Mesodermal cell (in vitro differentiated cells): ENCODE results near the gene IL4.

Source experiments
- H3K27ac ChIP-seq: 2 replicates; pipeline ENCODE4 v1.7.0; 2013; ENCODE audit warnings: mild to moderate bottlenecking, low read depth, low read length, moderate library complexity; ENCODE audit not compliant: severe bottlenecking
- H3K36me3 ChIP-seq: 2 replicates; pipeline ENCODE4 v1.7.1; 2013; ENCODE audit warnings: mild to moderate bottlenecking, low read length, moderate library complexity; ENCODE audit not compliant: control insufficient read depth, insufficient read depth
- H3K4me1 ChIP-seq: one replicate; pipeline ENCODE4 v1.7.1; 2013; ENCODE audit warnings: mild to moderate bottlenecking, low read length; ENCODE audit not compliant: insufficient read depth, control insufficient read depth, poor library complexity, severe bottlenecking
- H3K4me3 ChIP-seq: 2 replicates; pipeline ENCODE4 v1.7.0; 2013; ENCODE audit warnings: low read length, control low read depth, mild to moderate bottlenecking; ENCODE audit not compliant: insufficient read depth, poor library complexity, severe bottlenecking; ENCODE audit errors: extremely low read depth
- H3K9me3 ChIP-seq: 2 replicates; pipeline ENCODE4 v1.7.1; 2013; ENCODE audit warnings: mild to moderate bottlenecking, low read length, moderate library complexity; ENCODE audit not compliant: control insufficient read depth
- WGBS, 2 experiments: methylation state at CpG; one replicate each; pipeline ENCODE4 v1.1.5; 2013; ENCODE audit warnings: missing lambda C conversion rate in 2 of 2; ENCODE audit not compliant: insufficient coverage in 2 of 2; 5-methylcytosine and 5-hydroxymethylcytosine counted together

IL4 gene

GRCh38 chr5:132658381-132659302 is 15.1 kb upstream of the IL4 start:
- H3K27ac ChIP-seq, result no peak overlapping the region
- 86 to 95% methylated on average over 8 to 9 of the region's 9 CpGs for WGBS, 2 experiments
- no peaks in the 10 kb centered on the region for H3K36me3 ChIP-seq
- no peak overlapping the region for H3K4me3 ChIP-seq
- H3K4me1 ChIP-seq, result peaks cover 9% of the 10 kb centered on the region
- no peaks in the 10 kb centered on the region for H3K9me3 ChIP-seq

GRCh38 chr5:132659598-132660493 is 13.9 kb upstream of the IL4 start:
- no peak overlapping the region for H3K27ac ChIP-seq
- no peaks in the 10 kb centered on the region for H3K36me3 ChIP-seq
- WGBS, 2 experiments, result 91% methylated on average over 20 to 21 of the region's 23 CpGs
- H3K4me1 ChIP-seq, result peaks cover 15% of the 10 kb centered on the region
- no peaks in the 10 kb centered on the region for H3K9me3 ChIP-seq
- no peak overlapping the region for H3K4me3 ChIP-seq

GRCh38 chr5:132661231-132662003 is 12.4 kb upstream of the IL4 start:
- no peak overlapping the region for H3K4me3 ChIP-seq
- peaks cover 12% of the 10 kb centered on the region for H3K4me1 ChIP-seq
- WGBS, 2 experiments, result 89 to 92% methylated on average over 7 to 10 of the region's 12 CpGs
- H3K36me3 ChIP-seq, result no peaks in the 10 kb centered on the region
- H3K9me3 ChIP-seq, result no peaks in the 10 kb centered on the region
- H3K27ac ChIP-seq, result no peak overlapping the region

GRCh38 chr5:132662004-132662401 is 11.8 kb upstream of the IL4 start:
- no peaks in the 10 kb centered on the region for H3K9me3 ChIP-seq
- no peak overlapping the region for H3K4me3 ChIP-seq
- no peaks in the 10 kb centered on the region for H3K36me3 ChIP-seq
- peaks cover 11% of the 10 kb centered on the region for H3K4me1 ChIP-seq
- H3K27ac ChIP-seq, result no peak overlapping the region
- WGBS, 2 experiments, result 98% methylated on average over 7 of the region's 9 CpGs; no CpG with 5 or more reads in 1 of the 2 experiments

GRCh38 chr5:132662925-132663770 is 10.6 kb upstream of the IL4 start:
- WGBS, 2 experiments, result 91 to 94% methylated on average over 18 to 25 of the region's 25 CpGs
- Histone ChIP-seq H3K4me3 (no peak overlapping the region), H3K36me3 (no peaks in the 10 kb centered on the region), H3K9me3 (no peaks in the 10 kb centered on the region), H3K4me1 (peaks cover 11% of the 10 kb centered on the region), H3K27ac (no peak overlapping the region)

GRCh38 chr5:132663771-132664695 is 9.8 kb upstream of the IL4 start:
- H3K36me3 ChIP-seq, result no peaks in the 10 kb centered on the region
- H3K9me3 ChIP-seq, result no peaks in the 10 kb centered on the region
- 85 to 96% methylated on average over 8 to 10 of the region's 13 CpGs for WGBS, 2 experiments
- peaks cover 11% of the 10 kb centered on the region for H3K4me1 ChIP-seq
- H3K27ac ChIP-seq, result no peak overlapping the region
- no peak overlapping the region for H3K4me3 ChIP-seq

GRCh38 chr5:132664696-132665209 is 9.0 kb upstream of the IL4 start:
- no peaks in the 10 kb centered on the region for H3K36me3 ChIP-seq
- H3K4me1 ChIP-seq, result peaks cover 11% of the 10 kb centered on the region
- no peaks in the 10 kb centered on the region for H3K9me3 ChIP-seq
- H3K4me3 ChIP-seq, result no peak overlapping the region
- 97% methylated on average over 4 to 6 of the region's 9 CpGs for WGBS, 2 experiments
- H3K27ac ChIP-seq, result no peak overlapping the region

GRCh38 chr5:132665574-132666080 is 8.2 kb upstream of the IL4 start:
- H3K4me1 ChIP-seq, result peaks cover 11% of the 10 kb centered on the region
- H3K9me3 ChIP-seq, result no peaks in the 10 kb centered on the region
- no peaks in the 10 kb centered on the region for H3K36me3 ChIP-seq
- no peak overlapping the region for H3K4me3 ChIP-seq
- WGBS, 2 experiments, result 81 to 84% methylated on average over 19 to 20 of the region's 21 CpGs
- no peak overlapping the region for H3K27ac ChIP-seq
